Stimulated activated CD4-positive, alpha-beta T cell treated with anti-CD3 and anti-CD28 coated beads, Interleukin-1b, Interleukin-23, amount 100 ng/mL, for 24 hours (primary cell): ENCODE results near the gene TFB1M.

Experiments
- DNase-seq, 4 experiments: peaks; one replicate each; pipeline ENCODE4 v3.0.0-alpha.2; 2020; ENCODE audit warnings: low read depth in 4 of 4, low spot score in 1 of 4

TFB1M gene

DNA sequence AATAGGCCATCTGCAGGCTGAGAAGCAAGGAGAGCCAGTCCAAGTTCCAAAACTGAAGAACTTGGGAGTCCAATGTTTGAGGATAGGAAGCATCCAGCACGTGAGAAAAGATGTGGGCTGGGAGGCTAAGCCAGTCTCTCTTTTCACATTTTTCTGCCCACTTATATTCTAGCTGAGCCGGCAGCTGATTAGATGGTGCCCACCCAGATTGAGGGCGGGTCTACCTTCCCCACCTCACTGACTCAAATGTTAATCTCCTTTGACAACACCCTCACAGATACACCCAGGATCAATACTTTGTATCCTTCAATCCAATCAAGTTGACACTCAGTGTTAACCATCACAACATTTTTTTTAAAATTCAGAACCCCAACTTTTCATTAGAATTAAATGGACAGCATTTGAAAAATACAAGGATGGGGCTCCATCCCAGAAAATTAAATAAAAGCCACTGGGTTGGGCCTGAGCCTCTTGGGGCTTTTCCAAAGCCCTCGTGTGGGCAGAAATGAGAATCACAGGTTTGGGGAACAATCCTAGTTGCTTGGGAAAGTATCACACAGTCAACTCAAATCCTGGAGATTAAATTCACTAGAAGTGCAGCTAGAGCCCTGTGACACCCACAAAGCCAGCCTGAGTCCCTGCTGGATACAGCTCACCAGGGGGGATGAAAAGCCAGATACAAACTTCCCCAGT is 48.3 kb downstream of the TFB1M start:
- no peak for DNase-seq

DNA sequence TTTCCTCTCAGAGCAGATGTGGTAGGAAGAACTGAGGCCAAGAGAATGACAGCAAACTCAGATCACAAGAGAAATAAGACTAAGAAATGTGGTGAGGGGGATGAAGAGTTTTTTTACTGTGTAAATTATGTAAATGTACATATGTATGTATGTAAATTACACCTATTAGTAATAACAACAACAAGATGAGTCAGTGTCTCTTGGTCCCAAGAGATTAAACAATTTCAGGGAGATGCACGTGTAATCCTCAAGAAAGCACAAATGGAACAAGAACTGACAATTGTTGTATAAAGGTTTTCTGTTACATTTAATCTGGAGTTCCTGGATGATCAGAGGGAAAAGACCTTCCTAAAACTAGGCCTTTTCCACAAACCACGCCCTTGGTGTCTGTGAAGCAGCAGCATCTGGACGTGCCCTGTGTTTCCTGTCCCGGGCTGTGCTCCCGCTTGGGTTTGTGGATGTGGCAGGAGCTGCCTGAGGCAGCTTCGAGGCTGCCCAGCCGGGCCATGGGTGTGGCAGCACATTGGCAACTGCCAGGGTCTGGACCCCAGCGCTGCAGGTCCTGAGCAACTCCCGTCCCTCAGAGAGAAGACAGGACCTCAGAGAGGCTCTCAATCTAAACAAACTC is 49.5 kb downstream of the TFB1M start:
- DNase-seq = no peak

DNA sequence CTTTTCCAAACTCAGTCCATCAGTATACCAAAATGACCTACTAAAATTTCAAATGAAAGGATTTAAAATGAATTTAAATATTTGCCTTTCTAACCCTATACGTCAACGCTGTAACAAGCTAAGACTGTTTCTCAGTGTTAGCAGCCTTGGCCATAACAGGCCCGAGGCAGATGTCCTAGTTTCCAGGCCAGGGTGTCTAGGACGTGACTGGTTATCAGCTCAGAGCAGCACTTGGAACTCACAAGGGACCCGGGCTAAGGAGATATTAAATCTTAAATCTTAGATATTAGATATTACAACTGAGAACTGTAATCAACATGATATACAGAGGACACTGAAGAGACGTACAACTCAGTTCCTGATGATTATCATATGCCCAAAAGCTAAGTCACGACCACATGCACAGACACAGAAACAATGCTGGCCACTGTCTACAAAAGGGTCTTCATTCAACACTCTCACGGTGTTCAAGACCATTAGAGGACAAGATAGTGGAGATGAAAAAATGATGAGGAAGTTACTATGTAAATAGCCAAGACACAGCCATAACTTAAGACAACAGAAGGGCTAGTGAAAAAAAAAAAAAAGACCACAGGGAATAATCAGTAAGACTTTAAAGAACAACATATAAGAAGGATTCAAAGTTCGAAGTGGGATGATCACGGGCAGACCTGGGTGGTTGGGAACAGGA is 50.8 kb downstream of the TFB1M start, which contains the start of gene CLDN20:
Gene CLDN20, plus strand, starts transcription at position 641 of the 691 bp plus-strand sequence. CDS start 11,707 bp downstream, outside the sequence.
- DNase-seq = no peak

DNA sequence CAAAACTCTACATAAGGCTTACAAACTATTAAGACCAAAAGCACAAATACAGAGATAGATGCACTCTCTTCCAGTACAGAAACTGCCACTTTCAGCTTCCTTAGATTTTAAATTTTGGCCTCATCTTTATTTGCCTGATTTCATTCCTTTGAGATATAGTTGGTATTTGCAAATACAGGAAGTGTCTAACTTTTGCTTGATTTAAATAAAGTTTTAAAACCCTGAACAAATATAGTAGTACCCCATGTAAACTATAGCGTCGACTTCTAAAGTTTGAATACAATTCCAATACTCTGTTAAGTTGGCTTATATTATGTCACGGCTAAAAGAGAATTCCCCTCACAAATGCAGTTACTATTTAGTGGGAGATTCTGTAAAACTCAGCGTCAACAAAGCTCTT is 51.6 kb downstream of the TFB1M start:
- DNase-seq = no peak

DNA sequence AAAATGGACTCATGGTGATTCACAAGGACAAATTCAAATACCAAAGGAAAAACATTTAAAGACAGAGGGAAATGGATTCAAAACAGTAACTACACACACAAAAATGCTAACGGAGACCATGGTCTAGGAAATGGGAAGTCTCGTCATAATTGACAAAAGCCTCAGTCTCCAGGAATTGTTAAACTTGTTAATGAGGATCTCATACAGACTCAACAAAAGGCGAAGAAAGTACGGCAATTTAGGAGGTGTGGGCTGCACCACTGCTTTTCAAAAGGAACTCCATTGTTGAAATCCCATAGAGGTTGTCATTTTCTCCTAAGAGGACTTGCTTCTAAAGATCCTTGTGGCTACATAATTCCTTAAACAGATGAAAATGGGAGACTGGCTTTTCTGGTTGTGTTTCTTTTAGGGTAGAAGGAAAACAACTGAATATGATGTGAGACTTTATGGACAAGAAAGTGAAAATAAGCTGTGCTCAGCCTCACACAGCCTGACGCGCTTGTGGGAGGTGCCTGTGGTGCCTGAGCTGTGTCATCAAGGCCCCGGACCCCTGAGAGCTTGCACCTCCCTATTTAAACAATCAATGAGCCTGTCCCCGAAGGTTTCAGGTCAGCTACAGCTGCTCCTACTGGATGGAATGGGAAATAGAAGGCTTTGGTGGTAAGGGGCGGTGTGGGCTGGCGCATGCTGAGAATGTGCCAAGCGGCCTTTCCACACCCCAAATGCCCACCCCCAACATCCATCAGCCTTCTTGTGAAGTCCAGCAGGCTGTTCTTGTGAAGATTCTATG is 53.0 kb downstream of the TFB1M start:
- DNase-seq = no peak

DNA sequence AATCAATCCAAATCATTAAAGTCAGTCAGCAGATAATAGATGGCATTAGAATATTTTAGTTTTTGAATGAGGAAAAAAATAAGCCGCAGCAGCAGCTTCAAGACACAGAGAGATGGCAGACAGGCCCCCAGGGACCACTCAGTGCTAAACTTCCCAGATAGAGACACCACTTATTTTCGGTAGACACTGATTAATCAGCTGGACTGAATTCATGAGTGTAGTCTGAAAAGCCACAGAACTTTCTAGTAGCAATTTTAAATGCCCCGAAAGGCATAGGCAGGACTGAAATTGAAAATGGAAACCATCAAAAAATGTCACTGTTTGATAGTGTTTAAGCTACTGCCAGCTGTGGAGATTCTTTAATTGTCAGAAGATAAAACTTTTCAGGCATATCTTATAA is 53.6 kb downstream of the TFB1M start:
- no peak for DNase-seq

DNA sequence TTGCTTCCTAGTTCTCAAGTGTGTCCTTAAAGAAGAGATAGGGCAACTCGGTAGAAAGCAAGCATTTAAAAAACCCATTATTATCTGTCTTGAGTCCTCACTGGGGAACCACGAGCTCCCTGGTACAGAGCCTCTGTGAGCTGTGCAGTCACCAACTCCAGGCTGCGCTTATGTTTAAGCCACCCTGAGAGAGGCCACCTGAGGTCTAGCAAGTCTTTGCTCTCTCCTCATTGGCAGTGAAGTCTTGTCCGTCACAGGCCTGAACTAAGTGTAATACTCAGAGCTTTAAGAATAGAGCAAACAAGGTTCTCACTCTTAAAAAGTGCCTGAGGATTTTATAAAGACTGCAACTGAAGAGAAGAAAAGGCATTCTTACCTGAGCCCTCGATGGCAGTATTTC is 54.4 kb downstream of the TFB1M start:
- no peak for DNase-seq

DNA sequence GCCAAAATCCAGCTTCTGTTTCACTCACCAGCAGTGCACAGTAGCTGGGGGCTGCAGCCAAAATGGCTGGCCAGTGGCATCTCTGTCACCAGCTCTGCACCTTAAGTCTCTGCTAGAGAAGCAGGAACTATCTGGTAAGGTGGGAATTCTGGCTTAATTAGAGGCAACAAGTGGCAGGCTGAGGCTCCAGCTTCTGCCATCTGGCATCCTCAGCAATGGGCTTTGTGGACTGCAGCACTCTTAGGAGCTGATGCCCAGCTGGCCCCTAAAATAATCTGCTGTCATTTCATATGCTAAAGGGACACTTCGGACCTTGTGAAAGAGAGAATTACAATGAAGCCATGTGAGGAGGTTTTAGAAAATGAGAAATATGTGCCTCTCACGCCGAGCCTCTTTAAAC is 55.1 kb downstream of the TFB1M start:
- no peak for DNase-seq

DNA sequence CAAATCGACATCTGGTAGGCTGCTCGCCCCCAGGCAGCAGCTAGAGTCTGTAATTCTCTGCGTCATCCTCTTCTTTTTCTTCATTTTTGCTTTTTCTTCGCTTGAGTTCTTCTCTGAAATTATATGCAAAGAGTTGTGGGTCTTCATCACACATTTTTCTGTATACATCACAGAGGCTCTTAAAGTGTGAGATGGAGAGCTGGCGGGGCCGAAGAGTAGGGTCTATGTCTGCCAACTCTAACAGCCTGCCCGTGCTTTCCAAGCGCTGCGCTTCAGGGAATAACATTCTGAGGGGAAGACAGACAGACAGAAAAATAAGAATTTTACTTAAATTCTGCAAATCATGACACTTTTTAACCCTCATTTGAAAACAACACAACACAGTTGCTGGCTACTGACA is 56.5 kb downstream of the TFB1M start:
- DNase-seq = no peak

DNA sequence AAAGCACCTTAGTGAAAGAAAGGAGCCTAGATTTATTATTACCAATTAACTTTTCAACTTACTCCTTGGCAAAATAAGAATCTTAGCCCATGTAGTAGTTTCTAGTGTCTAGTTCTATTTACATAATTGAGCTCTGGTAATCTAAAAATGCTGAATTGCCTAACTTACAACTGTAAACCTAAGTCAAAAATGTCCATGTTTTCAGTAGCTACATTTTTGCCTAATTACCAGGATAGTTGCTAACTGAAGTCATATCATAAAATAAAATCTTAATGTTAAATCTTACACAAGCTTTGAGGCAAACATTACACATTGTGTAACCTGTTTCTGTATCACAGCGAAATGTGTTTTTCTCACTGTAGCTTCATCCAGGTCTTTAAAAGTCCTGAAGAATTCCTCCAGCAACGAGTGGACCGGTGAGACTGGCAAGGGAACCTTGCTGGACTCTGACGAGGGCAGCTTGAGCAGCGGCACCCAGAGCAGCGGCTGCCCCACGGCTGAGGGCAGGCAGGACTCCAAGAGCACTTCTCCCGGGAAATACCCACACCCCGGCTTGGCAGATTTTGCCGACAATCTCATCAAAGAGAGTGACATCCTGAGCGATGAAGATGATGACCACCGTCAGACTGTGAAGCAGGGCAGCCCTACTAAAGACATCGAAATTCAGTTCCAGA is 58.0 kb downstream of the TFB1M start:
- no peak for DNase-seq

DNA sequence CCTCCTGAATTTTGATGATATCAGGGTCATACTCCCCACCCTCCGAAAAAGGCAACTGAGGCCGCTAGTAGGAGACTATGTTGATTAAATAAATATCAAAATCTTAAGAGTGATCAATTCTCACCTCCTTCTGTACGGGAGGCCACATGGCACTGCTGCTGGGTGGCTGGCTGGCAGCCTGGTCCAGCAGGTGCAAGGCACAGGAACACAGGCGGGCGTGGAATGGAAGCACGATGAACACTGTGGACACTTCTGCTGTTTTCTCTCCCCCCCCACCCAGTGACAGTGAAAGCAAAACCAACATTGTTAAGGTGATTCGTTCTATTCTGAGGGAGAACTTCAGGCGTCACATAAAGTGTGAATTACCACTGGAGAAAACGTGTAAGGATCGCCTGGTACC is 60.1 kb downstream of the TFB1M start:
- no peak for DNase-seq

DNA sequence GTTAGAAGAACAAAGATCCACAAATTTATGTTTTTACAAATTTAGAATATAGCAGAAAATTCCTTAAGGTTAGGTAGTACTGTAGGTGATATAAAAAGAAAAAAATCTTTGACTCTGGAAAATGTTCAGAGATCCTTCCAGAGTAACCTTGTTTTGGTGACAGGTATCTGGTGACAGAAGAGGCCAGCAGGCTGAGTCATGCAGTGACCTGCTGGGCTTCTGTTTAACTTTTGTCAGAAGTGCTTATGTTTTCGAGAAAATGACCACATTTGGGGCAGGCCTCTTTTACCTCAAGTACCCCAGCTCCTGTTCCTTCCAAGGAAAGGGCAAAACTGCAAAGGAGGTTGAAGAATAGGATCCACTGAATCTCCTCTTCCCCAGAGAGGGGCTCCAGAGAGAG is 60.9 kb downstream of the TFB1M start:
- DNase-seq = no peak

DNA sequence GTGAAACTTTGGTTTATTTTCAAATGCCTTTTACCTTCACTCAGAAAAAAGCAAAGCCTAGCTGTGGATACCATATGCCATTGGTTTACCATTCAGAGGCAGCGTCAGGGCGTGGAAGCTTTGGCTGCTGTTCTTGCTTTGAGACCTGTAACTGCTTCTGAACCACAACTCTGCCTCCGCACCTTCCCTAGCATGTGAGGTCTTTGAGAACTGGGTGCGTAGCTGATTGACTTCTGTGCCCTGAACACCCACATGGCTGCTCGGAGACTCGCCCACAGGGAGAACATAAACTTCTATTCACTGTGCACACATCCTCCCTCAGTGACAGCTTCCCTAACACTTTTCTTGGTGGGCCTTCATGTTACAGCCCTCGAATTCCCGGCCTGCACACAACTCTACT is 61.7 kb downstream of the TFB1M start:
- DNase-seq = no peak

DNA sequence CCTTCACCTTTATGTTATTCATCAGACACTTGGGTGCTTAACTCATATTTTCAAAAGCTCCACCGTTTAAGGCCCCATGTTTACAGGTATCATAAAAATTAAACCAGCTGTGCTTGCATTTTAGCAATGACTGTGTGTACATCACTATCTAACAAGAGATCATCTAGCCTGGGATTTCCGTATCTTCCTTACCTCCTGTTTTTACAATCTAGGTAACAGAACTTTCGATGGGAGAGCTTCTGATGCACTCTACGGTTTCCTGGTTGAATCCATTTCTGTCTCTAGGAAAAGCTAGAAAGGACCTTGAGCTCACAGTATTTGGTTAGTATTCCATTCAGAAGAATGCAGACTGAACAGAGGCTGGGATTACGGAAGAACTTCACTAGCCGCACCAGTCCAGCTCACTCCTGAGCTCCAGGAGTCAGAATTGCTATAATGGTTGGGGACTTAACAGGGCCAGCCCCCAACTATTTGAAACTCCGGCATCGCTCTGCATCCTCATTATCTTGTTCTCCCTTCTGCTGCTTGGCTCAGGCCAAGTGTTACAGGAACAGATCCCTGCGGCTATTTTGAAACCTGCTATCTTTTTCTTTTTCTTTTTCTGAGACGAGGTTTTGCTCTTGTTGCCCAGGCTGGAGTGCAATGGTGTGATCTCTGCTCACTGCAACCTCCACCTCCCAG is 63.4 kb downstream of the TFB1M start:
- no peak for DNase-seq

DNA sequence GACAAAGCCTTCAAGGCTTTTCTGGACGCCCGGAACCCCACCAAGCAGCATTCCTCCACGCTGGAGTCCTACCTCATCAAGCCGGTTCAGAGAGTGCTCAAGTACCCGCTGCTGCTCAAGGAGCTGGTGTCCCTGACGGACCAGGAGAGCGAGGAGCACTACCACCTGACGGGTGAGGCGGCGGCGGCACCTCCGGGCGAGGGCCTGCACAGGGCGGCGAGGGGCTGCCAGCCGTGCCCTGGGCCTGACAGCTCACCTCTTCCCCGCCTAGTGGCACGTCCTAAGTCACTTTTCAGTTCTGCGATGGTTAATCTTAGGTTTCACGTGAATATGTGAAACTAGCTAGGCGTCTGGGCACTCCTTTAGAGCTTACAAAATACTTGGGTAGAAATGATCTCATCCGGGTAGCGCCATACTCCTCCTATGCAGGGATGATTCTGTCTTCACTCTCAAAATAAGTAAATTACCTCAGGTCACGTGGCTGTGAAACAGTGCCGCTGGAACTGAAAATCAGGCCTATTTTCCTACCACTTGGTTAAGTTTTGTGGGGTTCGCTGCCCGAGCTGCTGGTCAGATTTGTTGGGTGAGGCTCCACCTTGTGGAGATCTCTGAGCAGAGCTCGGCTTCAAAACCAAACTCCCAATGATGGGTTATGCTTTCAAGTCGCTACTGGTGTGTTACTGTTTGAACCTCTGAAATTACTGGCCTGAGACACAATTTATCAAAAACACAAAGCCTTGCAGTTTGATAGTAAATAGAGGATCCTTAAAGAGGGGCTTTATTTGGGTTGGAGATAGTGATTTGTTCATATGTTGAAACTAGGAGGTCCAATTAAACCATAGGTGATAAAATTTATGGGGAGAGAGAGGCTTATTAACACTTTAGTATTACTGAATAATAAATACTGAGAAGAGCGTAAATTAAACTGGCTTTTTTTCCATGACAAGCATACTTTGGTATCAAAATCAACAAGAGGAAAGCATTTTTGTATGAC is 66.0 kb downstream of the TFB1M start:
- no peak for DNase-seq

DNA sequence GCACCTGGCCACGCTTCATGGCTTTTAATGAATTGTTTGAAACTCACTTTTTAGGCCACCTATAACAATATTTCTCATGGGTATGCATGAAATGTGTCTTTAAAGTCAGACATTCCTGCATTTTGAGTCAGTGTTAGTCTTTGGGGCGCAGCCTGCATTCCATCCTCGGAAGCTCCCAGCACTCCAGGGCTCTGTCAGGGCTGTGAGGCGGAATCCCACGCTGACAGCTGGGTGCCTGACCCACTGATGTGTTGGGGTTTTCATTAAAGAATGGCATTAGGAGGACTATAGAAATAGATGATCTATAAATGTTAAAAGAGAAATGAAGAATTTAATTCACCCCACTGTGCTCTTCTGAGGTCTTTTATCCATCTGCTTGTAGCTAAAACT is 66.7 kb downstream of the TFB1M start:
- no peak for DNase-seq

DNA sequence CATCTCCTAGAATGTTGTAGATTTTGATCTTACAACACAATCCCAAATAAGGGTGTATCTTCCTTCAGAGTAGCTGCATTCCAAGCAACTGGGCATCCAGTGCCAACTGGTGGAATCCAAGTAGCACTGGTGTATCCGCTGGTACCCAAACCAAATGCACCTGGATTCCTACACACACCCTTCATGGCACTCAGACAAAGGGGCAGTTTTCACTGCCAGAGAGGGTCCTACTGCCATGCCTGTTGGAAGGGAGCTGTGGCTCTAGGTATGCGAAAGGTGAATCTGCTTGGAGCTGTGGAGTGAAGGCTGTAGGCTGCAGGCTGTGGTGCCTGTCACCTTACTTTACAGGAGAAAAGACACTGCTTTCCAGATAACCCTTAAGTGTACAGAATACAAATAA is 67.5 kb downstream of the TFB1M start:
- DNase-seq = no peak

DNA sequence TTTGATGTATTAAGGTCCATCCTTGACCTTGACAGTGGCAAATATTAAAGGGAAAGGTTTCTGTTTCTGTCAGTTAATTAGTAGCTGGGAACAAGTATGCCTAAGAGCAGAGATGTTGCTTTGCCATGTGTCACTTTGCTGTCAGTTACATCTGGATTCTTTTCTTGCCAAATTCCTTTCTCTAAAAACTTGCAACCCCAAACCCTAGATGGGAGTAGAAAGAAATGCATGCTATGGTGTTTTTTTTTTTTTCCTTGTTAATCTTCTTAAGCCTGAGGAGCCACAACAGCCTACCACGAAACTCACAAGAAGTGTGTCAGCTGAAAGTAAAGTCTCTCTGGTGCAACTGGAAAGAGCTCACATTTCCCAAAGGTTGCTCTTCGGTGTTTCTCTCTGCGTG is 68.5 kb downstream of the TFB1M start:
- no peak for DNase-seq

DNA sequence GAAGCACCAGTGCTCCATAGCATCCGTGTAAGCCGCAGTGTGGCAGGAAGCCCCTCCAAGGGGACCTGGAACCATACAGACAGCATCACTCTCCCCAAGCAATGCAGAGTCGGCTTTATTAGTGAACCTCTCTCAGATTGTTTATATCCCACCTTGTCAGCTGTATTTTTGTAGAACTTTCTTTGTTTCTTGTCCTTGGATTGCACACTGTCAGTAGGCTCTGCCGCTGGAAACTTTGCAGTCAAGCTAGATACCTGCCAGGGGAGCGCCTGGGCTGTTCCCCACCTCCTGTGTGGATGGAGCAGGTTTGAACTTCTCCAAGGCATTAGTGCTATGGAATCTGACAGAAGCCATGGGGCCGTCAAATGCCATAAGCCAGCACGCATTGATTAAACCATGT is 69.1 kb downstream of the TFB1M start:
- DNase-seq = no peak
